Vagina (tissue), 2 donors: ENCODE data around the gene FAU.

Source experiments
- CTCF ChIP-seq, 3 experiments: fragments of 450-650 bp in 2 of 3; fragments of 200-600 bp in 1 of 3; sonication (generic) in 1 of 3; IDR thresholded peaks; one replicate each; pipeline ENCODE4 v1.5.1; 2017 to 2019; ENCODE audit warnings: antibody characterized with exemption in 3 of 3, mild to moderate bottlenecking in 2 of 3, moderate library complexity in 2 of 3
- POLR2A ChIP-seq, 2 donors: fragments of 450-650 bp; IDR thresholded peaks; one replicate each; pipeline ENCODE4 v1.6.1; 2017; ENCODE audit warnings: antibody characterized with exemption in 2 of 2, mild to moderate bottlenecking in 2 of 2, moderate library complexity in 2 of 2

GRCh38 chr11:65089621-65090020 lies 32.3 kb downstream of the FAU start:
- TF ChIP-seq CTCF (IDR thresholded peaks at IDR 0.05) = no peak
- TF ChIP-seq POLR2A (IDR thresholded peaks at IDR 0.05) = no peak
